ENCODE data around the gene RAPGEF5. TPM values are rescaled to one million over a fixed set of nuclear protein-coding genes. Genes with fewer than 3 reads are reported as not detected.

Gene RAPGEF5
- total and polyA plus RNA-seq, 10 donors = 10.2 to 335 (median 184) TPM

- H3K27ac ChIP-seq = no peak overlapping the region
- intact Hi-C loops (cut with DNase I; ENCODE audit: low total_unique reads) = no loop called here
- no peak overlapping the region for H3K4me3 ChIP-seq
- no peaks in the 10 kb centered on the region for H3K36me3 ChIP-seq
- no peak for DNase-seq
- H3K27me3 ChIP-seq (replicated peaks in 1 of 7) = no peaks in the 10 kb centered on the region
- 50 to 74% (median 62%) methylated on average over 4 of the region's 4 CpGs for WGBS, 5 donors
- no peaks in the 10 kb centered on the region for H3K9me3 ChIP-seq
- H3K4me1 ChIP-seq = no peaks in the 10 kb centered on the region
- no peak for TF ChIP-seq POLR2A (IDR thresholded peaks at IDR 0.05)
- TF ChIP-seq POLR2AphosphoS5 (IDR thresholded peaks at IDR 0.05) = no peak
- no peak for TF ChIP-seq CTCF (IDR thresholded peaks at IDR 0.05 in 8 of 11, conservative IDR thresholded peaks at IDR 0.05 in 3 of 11)
Measured at GRCh38 chr7:22387583-22387982, 30.6 kb upstream of the RAPGEF5 start.

- intact Hi-C loops (cut with DNase I; ENCODE audit: low total_unique reads) = no loop called here
- TF ChIP-seq POLR2AphosphoS5 (IDR thresholded peaks at IDR 0.05) (no peak), CTCF (IDR thresholded peaks at IDR 0.05 in 8 of 11, conservative IDR thresholded peaks at IDR 0.05 in 3 of 11) (no peak), POLR2A (IDR thresholded peaks at IDR 0.05) (no peak)
- Histone ChIP-seq H3K36me3 (no peaks in the 10 kb centered on the region), H3K4me1 (no peaks in the 10 kb centered on the region), H3K27me3 (replicated peaks in 1 of 7) (no peaks in the 10 kb centered on the region), H3K4me3 (no peak overlapping the region), H3K27ac (no peak overlapping the region), H3K9me3 (no peaks in the 10 kb centered on the region)
- no peak for DNase-seq
- 77 to 94% (median 82%) methylated on average over 1 of the region's 1 CpG for WGBS, 5 donors
Measured at GRCh38 chr7:22386865-22387264, 29.9 kb upstream of the RAPGEF5 start.

GRCh38 chr7:22386206-22386858, 29.4 kb upstream of the RAPGEF5 start:
- intact Hi-C loops (cut with DNase I; ENCODE audit: low total_unique reads) = no loop called here
- no peaks in the 10 kb centered on the region for H3K9me3 ChIP-seq
- no peaks in the 10 kb centered on the region for H3K36me3 ChIP-seq
- H3K4me3 ChIP-seq = no peak overlapping the region
- H3K27me3 ChIP-seq (replicated peaks in 1 of 7) = no peaks in the 10 kb centered on the region
- 76 to 82% (median 81%) methylated on average over 2 of the region's 2 CpGs for WGBS, 5 donors
- DNase-seq = no peak
- no peak overlapping the region for H3K27ac ChIP-seq
- H3K4me1 ChIP-seq = no peaks in the 10 kb centered on the region
- TF ChIP-seq CTCF (IDR thresholded peaks at IDR 0.05 in 8 of 11, conservative IDR thresholded peaks at IDR 0.05 in 3 of 11) = no peak
- TF ChIP-seq POLR2AphosphoS5 (IDR thresholded peaks at IDR 0.05) = no peak
- TF ChIP-seq POLR2A (IDR thresholded peaks at IDR 0.05) = no peak

GRCh38 chr7:22385326-22385725, 28.4 kb upstream of the RAPGEF5 start:
- Histone ChIP-seq H3K27ac (no peak overlapping the region), H3K4me3 (no peak overlapping the region), H3K36me3 (no peaks in the 10 kb centered on the region), H3K9me3 (no peaks in the 10 kb centered on the region), H3K4me1 (no peaks in the 10 kb centered on the region), H3K27me3 (replicated peaks in 1 of 7) (no peaks in the 10 kb centered on the region)
- no peak for DNase-seq
- TF ChIP-seq POLR2AphosphoS5 (IDR thresholded peaks at IDR 0.05) (no peak), CTCF (IDR thresholded peaks at IDR 0.05 in 8 of 11, conservative IDR thresholded peaks at IDR 0.05 in 3 of 11) (no peak), POLR2A (IDR thresholded peaks at IDR 0.05) (no peak)
- intact Hi-C loops (cut with DNase I; ENCODE audit: low total_unique reads) = no loop called here
- WGBS, 5 donors = 68 to 85% (median 81%) methylated on average over 4 of the region's 4 CpGs
